ENCODE results near the gene KRTAP3-2.

Gene KRTAP3-2

DNA sequence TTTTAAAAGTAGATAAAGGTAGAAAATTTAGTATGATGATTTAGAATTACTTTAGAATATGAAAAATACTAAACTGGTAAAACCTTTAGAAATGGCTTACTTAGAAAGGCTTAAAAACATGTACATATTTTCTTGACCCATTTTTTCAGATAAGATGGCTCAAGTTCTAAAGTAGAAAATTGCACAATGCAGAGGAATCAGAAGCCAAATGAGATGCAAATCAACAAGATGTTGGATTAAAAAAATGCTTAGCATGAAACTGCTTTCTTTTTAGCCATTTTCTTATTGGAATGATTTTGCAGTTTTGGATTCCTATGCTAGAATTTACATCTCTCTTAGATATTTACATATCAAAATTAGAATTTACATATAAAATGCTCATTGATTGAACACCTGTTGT lies 10.7 kb upstream of the KRTAP3-2 start:
- no peak for DNase-seq

DNA sequence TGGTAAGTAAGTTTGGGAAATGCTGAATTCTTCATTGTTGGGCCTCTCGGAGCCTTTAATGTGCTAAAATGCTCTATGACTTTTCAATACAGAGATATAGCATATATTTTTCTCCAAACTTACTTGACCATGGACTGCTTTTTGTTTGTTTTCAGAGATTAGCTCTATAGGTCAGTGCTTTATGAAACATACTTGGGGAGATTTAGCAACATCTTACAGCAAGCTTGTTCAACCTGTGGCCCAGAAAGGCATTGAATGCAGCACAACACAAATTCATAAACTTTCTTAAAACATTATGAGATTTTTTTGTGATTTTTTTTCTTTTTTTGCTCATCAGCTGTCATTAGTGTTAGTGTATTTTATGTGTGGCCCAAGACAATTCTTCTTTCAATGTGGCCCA lies 10.2 kb upstream of the KRTAP3-2 start:
- no peak for DNase-seq

DNA sequence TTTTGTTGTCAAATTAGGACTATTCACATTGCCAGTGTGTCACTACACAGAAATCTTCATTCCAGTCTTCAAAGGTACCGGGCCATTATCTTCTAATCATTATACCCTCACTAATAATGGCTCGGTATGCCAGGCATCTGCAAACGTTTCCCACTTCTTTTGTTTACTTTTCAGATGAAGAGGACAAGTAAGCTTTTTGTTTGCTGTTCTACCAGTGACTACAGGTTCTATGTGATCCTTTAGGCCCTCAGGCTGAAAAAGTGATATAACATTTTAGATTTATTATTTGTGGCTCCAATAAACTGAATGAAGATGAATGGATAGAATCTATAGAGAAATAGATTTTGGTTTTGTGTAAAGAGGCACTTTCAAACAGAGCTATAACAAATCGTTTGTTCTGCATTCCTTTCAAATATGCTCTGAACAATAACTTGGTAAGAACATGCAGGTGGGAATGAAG lies 9.6 kb upstream of the KRTAP3-2 start:
- no peak for DNase-seq

DNA sequence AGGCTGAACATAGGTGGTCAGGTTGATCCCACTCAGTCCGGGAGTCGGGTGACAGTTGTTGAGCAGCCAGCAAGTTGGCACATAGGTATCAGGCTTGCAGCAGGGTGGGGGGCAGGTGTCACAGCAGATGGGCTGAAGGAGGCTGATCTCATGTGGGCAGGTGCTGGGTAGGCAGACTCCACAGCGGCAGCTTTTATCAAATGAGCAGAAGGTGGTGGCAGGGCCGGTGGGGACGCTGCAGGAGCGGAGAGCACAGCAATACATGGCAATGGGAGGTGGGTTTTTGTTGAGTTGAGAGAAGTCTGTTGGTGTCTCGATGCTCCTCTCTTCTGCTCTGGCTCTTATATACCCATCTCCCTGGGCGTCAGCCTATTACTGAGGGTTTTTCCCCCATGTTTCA lies 9.1 kb upstream of the KRTAP3-2 start, which contains the start of gene KRTAP3-1:
Gene KRTAP3-1 (minus strand): TSS at position 318 of the 400 bp plus-strand sequence. CDS start 54 bp downstream, at position 264.
- DNase-seq, result no peak

DNA sequence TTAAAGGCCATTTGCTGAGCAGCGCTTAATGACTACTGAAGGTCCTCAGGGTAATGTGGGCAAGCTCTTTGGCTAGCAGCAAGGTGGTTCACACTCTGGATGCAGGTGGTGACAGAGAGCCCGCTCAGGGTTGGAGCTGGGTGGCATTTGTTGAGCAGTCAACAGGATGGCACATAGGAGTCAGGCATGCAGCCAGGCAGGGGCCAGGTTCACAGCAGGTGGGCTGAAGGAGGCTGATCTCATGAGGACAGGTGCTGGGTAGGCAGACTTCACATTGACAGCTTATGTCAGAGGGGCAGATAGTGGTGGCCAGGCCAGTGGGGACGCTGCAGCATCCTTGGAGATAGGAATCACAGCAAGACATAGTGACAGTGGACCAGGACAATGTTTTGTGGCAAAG lies 4.7 kb upstream of the KRTAP3-2 start:
- no peak for DNase-seq

DNA sequence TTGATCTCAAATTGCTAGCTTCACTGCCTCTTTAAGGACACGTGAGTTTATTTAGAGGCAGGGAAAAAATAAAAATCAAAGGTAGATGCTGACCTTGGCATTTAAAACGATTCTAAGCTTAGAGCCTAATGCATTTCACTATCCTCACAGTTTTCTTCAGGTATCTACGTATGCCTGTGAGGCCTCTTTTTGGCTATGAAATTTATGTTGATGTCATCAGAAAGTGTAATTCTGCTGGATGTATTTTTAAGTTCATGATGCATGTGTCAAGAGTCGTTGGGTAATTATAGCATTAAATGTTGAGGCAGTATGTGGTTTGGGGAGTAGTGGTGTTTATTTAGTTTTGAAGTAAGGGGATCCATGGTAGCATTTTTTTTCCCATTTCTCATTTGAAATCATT lies 4.2 kb upstream of the KRTAP3-2 start:
- DNase-seq, result no peak

DNA sequence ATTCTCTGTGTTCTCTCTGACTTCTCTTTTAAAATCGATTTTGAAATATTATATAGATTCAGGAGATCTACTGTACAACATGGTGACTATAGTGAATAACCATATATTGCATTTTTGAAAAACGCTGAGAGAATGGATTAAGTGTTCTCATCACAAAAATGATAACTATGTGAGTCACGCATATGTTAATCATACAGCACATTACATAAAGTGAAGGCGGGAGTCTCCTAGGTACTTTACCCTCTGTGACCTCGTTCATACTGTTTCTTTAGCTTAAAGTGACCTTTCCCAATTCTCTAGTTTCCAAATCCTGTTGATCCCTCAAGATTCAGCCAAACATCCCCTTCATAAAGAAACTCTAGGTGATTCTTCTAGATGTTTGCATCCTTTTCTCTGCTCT lies 3.1 kb upstream of the KRTAP3-2 start:
- DNase-seq, result no peak

DNA sequence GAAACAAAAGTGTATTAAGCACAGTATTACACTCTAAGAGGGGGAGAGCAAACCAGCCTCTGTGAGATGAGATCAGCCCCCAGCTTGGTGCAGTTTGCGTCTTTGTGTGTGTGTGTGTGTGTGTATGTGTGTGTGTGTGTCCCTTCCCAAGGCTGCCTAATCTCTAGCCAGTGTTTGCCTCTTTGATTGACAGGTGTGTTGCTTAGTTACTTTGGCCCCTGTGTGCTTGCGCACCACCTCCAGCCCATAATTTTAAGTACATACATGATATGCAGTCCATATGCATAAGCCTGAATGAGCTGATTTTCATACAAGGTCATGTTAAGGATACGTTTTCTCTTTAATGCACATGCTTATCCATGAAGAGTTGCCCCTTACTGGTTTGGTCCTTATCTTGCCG lies 2.1 kb upstream of the KRTAP3-2 start:
- no peak for DNase-seq

DNA sequence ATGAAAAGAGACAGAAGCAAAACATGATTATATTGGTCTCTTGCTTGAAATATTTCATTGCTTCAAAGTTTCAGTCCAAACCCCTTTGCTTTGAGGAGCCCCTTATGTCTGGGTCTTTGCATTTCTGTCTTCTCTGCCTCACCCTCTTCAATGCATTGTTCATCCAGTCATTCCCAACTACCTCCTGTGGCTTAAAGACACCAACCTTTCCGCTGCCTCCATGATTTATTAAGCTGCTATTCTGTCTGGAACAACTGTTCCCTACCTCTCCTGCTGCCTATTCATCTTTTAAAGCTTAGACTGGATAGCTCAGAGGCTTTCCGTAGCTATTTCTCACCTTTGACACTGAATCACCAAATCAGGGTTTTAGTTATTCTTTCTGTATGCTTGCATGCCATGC lies 2.3 kb downstream of the KRTAP3-2 start:
- DNase-seq, result no peak

DNA sequence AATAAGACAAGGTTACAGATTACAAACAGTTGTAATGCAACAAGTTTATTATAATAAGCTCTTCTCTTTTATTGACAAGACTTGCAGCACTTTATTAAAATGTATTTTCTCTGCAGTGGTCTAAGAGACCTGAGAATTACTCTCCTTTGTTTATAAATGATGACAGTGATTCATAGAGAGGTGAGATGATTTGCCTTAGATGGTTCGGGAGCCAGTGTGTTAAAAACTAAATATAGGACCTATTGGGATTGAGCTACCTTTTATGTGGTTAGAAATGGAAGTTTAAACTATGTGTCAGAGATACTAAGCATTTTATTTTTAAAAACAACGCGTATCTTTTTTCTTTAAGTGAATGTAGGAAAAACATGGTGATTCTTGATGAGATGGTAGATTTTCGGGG lies 2.9 kb downstream of the KRTAP3-2 start:
- DNase-seq, result no peak

DNA sequence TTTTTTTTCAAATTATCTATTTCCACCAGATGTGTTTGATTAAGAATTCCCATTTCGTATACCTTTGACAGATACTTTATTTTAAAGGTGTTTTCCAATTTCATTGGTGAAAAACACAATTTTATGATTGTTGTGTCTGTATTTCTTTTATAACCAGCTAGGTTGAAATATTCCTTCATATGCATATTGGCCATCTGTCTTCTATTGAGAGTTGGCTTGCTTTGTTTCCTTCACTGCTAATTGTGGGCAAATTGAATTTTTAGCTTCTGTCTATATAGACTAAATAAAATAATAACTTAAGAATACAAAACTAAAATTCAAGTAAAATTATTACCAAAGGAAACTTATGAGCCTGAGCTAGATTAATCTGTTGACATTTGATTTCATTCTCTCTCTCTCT lies 4.6 kb downstream of the KRTAP3-2 start:
- DNase-seq, result no peak

DNA sequence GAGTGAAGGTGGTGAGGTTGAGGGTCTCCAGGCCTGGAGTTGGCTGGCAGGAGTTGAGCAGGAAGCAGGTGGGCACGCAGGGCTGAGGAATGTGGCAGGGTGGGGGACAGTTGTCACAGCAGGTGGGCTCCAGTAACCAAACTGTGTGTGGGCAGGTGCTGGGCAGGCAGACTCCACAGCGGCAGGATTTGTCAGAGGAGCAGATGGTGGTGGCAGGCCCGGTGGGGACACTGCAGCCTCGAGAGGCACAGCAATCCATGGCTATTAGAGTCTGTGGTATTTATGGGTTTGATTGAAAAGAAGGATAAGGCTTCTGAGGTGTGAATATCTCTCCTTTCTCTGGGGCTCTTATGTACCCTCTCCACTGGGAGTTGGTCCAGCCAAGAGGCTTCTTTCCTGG lies 5.9 kb downstream of the KRTAP3-2 start, which contains the start of gene KRTAP3-3:
Gene KRTAP3-3 (minus strand): TSS at position 326 of the 400 bp plus-strand sequence. CDS start 67 bp downstream, at position 259.
- DNase-seq, result no peak

DNA sequence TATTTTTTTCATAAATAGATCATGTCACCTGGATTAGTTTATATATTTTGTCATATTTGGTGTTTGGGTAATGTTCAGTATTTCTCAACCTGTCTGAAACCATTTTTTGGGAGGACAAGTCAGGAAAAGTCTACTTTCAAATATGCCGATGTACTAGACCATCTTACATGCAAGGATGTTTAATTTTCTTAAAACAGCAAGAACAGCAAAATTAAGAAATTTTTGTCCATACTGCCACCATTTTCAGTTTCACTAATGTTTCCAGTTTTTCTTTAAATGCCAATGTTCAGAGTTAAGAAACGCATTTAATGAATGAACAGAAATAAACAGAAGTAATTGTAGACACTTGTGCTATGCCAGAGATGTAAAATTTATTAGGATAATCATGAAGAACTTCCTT lies 6.6 kb downstream of the KRTAP3-2 start:
- DNase-seq, result no peak

DNA sequence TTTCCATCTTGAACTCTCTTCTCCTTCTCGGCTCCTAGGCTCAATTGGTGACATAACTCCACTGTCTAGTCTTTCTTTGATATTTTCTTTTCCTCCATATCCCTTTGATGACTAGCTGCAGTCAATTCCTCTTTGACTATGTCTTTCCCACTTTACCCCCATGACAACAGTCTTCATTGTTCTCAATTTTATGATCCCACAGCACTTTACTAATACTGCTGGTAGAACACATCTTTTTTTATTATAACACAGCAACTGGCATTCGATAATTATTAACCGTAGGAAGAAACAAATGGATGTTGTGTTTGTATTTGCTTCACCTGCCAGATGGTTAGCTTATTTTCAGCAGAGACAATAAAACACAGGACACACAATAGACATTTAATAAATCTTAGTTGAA lies 7.0 kb downstream of the KRTAP3-2 start:
- no peak for DNase-seq

DNA sequence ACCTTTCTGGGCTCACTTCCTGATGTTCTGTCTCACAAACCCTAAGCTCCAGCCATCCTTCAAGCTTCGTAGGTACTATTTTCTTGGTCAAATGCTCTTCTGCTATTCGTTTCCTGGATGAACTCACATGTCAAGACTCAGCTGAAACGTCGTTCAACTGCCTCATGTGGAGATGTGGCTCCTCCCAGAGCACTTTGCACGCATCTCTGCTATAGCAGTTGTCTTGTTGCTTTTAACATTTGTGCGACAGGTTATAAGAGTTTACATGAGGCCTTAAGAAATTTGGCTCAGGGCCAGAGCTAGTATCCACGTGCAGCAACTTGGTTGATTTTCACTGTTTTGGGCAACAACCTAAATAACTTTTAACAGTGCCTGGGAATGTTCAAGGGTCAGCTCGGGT lies 12.8 kb downstream of the KRTAP3-2 start:
- no peak for DNase-seq

DNA sequence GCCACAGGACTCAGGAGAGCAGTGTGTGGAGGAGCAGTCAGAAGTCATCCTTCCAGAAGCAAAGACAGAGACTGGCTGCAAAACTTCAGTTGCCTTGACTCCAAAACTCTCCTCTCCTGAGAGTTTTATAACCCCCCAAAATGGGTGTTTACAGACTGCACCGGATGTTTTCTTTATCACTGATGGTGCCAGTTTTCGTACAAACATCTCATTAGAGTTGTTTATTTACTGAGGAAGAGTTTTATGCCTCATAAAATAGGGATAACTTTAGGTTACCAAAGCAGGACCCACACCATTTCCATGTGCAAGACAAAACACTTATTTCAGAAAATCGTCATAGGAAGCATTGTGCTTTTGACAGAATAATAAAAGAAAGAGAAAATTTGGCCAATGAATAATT lies 15.5 kb downstream of the KRTAP3-2 start, which contains the start of gene KRT40:
Gene KRT40 (minus strand): TSS at position 101 of the 400 bp plus-strand sequence. CDS start 53 bp downstream, at position 48.
- no peak for DNase-seq

DNA sequence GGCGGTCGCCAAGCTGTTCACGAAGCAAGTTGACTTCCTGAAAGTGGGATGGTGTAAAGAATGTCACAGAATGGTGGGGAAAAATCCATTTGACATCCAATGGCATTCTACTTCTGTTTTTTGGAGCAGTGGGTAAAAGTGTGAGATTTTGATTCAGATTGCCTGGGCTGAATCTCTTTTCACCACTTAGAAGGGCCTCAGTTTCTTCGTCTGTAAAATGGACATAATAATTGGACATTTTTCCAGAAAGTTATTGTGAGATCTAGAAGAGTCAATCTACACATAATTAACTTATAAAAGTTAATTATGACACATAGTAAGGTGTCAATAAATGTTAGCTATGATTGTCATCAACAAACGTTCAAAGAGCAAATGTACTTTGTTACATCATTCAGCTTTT lies 18.6 kb downstream of the KRTAP3-2 start:
- no peak for DNase-seq

DNA sequence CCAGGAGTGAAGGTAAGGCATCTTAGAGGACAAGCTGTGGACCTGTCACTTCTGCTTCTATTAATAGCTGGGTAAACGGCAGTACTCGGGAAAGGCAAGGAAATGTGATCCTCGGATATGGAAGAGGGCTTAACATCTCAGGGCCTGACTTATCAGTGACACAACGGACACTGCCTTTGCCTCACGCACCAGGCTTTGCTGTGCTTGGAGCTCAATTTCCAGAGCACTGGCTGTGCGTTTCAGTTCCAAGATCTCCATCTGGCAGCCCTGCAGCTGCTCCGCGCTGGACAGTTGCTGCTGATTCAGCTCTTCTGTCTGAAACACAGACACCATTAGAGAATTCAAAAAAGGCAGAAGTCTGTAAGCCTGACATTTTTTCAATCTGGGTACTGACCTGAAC lies 19.1 kb downstream of the KRTAP3-2 start:
- DNase-seq, result peak; percentile 22

DNA sequence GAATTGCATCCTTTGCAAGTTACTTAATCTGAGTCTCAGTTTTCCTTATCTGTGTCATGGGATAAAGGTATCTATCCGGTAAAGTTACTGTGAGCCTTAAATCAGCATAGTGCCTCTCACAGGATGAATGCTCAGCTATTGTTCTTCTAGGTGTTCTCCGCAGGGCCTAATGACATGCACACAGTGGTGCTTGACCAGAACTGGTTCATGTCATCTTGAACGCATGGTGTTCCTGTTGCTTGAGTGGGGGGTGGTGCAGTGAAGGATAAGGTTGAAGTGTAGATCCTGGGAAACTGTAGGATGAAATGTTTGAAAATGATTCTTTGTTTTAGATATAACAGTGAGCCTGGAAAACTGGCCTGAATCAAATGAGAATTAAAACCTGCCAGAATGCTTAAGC lies 19.6 kb downstream of the KRTAP3-2 start:
- DNase-seq, result no peak

DNA sequence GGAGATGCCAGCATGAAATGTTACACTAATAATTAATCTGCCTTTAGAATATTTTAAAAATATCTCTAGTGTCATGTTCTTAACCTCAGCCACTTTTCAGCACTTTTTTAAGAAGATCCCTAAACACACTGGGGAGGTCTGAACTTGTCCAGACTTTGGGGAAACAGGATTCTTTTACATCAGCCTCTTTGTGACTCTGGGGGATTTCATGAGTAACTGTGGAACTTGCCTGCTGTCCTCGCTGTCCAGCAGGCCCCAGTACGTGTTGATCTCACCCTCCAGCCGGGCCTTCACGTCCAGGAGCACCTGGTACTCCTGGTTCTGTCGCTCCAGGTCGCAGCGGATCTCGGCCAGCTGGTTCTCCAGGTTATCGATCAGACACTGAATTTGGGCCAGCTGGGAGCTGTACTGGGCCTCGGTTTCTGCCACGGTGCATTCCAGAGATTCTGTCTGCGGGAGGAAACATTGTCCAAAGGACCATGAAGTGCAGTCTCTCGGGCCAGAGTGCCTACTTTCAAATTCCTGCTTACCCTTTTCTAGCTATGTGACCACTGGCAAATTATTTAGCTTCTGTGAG lies 21.0 kb downstream of the KRTAP3-2 start:
- no peak for DNase-seq

DNA sequence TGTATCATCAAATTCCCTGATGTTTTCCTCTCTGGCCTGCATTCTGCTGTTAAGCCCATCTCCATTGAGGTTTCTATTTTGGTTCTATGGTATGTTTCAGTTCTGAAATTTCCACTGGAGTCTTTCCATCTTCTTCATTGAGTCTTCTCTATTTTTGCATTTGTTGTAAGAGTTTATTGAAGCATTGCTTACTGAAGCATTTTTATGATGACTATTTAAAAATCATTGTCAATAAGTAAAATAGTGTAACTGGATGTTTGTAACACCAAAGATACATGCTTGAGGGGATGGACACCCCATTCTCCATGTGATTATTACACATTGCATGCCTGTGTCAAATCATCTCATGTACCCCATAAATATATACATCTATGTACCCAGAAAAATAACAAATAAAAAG lies 24.2 kb downstream of the KRTAP3-2 start:
- DNase-seq, result no peak

DNA sequence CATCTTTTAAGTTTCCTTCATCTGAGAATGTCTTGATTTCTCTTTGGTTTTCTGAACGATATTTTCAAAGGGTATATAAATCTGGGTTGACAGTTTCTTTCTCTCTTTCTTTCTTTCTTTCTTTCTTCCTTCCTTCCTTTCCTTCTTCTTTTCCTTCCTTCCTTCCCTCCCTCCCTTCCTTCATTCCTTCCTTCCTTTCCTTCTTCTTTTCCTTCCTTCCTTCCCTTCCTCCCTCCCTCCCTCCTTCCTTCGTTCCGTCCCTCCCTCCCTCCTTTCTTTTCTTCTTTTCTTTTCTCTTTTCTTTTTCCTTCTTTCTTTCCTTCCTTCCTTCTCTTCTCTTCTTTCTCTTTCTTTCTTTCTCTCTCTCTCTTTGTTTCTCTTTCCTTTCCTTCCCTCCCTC lies 25.3 kb downstream of the KRTAP3-2 start:
- no peak for DNase-seq

DNA sequence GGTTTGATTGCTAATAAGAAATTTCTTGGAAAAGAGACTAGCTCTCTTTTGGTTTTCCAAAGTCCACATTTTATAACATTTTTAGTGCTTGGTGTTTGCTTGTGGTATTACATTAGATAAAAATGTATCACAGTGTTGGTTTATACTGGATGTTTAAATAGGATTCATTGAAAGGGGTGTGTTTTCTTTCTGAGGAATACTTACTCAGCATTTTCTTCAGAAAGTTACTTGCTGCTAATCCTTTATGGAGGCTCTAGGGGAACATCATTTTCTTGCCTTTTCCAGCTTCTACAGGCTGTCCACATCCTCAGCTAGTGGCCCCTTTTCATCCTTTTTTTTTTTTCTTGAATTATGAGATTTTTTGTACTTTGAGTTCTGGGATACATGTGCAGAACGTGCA lies 32.1 kb downstream of the KRTAP3-2 start:
- no peak for DNase-seq

DNA sequence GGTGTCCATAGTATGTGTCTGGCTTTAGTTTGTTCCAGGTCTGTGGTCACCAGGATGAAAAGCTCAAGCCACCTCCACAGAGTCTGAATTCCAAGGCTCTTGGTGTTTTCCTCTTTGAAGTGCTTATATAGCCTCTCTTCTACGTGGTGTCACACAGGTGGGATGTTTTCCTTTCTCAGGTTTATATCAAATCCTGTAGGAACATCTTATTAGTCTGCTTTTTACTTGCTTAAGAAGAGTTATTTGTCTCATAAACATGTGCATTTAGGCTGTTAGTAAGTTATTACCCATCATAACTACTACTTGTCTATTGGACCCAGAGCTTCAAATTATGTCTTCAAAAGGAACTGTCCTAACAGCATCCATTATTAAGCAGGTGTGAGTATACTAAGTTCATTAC lies 32.9 kb downstream of the KRTAP3-2 start, which contains the start of gene KRT39:
Gene KRT39 (minus strand): TSS at position 101 of the 400 bp plus-strand sequence. CDS start 92 bp downstream, at position 9.
- no peak for DNase-seq

DNA sequence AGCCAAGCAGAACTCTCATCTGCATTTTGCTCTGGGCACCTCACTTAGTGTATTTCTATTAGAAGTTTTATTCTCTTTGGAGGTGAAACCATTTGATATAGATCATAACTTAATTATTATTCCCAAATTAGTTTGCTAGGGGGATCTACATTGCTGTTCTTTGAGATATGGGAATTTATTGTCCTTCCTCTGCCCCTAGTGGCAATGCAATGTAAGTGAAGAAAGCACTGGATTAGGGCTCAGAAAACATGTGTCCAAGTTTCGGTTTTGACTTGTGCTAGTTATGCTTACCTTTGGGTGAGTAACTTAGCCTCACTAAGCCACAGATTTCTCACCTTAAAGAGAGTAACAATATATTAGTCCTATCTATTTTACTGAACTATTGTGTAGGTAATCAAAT lies 35.9 kb downstream of the KRTAP3-2 start:
- DNase-seq, result no peak

All from right kidney (tissue), 1 donor.